DOHH2 (cell line): ENCODE measurements around the gene ACVR2A.

ENCODE experiments used
- EZH2phosphoT487 ChIP-seq: fragments of 200-600 bp; sonication (generic); IDR thresholded peaks from 2 replicates; pipeline ENCODE4 v1.6.1; 2017; ENCODE audit warnings: borderline replicate concordance, mild to moderate bottlenecking, antibody characterized with exemption, low read length, moderate library complexity, mixed read lengths
- TF ChIP-seq, protein P1 (sequence below): fragments of 200-600 bp; sonication (generic); IDR thresholded peaks from one replicate; pipeline ENCODE4 v1.5.1; 2014; ENCODE audit warnings: antibody characterized with exemption, mild to moderate bottlenecking, low read depth, low read length; ENCODE audit not compliant: poor library complexity, severe bottlenecking

DNA sequence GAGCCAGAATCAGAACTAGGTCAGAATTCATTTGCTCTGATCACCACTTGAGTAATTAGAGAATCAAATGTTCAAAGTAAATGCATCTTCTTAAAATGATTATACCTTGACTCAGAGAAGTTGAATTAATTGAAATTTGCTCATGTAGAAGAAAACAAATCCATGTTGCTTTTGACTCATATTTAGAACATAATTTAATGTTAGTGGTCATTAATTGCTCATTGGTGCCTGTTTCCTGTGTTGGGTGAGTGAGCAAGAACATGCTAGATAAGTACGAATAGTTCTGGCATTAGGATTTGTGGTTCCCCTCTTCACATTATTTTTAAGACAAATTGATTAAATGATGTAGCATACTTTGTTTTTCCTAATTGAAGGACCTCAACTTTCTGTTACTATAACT, 19.0 kb downstream of the ACVR2A start:
- TF ChIP-seq EZH2phosphoT487: no peak
- TF ChIP-seq, protein P1, sequence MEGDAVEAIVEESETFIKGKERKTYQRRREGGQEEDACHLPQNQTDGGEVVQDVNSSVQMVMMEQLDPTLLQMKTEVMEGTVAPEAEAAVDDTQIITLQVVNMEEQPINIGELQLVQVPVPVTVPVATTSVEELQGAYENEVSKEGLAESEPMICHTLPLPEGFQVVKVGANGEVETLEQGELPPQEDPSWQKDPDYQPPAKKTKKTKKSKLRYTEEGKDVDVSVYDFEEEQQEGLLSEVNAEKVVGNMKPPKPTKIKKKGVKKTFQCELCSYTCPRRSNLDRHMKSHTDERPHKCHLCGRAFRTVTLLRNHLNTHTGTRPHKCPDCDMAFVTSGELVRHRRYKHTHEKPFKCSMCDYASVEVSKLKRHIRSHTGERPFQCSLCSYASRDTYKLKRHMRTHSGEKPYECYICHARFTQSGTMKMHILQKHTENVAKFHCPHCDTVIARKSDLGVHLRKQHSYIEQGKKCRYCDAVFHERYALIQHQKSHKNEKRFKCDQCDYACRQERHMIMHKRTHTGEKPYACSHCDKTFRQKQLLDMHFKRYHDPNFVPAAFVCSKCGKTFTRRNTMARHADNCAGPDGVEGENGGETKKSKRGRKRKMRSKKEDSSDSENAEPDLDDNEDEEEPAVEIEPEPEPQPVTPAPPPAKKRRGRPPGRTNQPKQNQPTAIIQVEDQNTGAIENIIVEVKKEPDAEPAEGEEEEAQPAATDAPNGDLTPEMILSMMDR: no peak
